Measurements from ENCODE around the gene SGCE.

The SGCE gene

GRCh38 chr7:94679358-94679757 is 23.4 kb upstream of the SGCE start (continued):
- TF ChIP-seq ATF2 (tag by site-specific recombination; IDR thresholded peaks at IDR 0.05; ENCODE audit: low read depth) (no peak), EGR2 (tag by site-specific recombination; IDR thresholded peaks at IDR 0.05; ENCODE audit: low read depth) (no peak), ZNF658 (tag by site-specific recombination; IDR thresholded peaks at IDR 0.05) (no peak), SCRT2 (tag by site-specific recombination; IDR thresholded peaks at IDR 0.05) (no peak), KLF8 (tag by site-specific recombination; IDR thresholded peaks at IDR 0.05) (no peak)

- POLR2A ChIA-PET: no interaction called here
- Histone ChIP-seq H3K4me1 (ENCODE audit: control insufficient read depth, insufficient read depth, low read length) (no peaks in the 10 kb centered on the region), H3K4me3 (ENCODE audit: low read depth, low read length) (no peak overlapping the region), H3K9me3 (ENCODE audit: control insufficient read depth, insufficient read depth, low read depth, low read length) (no peaks in the 10 kb centered on the region), H3K36me3 (ENCODE audit: control insufficient read depth in 2 of 2, insufficient read depth in 1 of 2, low read length in 2 of 2) (no peaks in the 10 kb centered on the region), H3K27ac (ENCODE audit: extremely low read depth, low read depth, low read length) (no peak overlapping the region)
- CTCF ChIA-PET: interaction anchor here (1.1 kb wide), 1 partner anchor 227 kb away, joined by 6 read pairs; no protein-coding TSS in a partner anchor
- TF ChIP-seq ZNF518A (tag by site-specific recombination; conservative IDR thresholded peaks at IDR 0.05; ENCODE audit: low read depth) (no peak), ZNF184 (tag by site-specific recombination; IDR thresholded peaks at IDR 0.05) (no peak), SP3 (tag by site-specific recombination; IDR thresholded peaks at IDR 0.05) (no peak), ZBTB26 (tag by site-specific recombination; optimal IDR thresholded peaks at IDR 0.05) (no peak), ZFP3 (tag by site-specific recombination; IDR thresholded peaks at IDR 0.05; ENCODE audit: low read depth) (no peak), HOXD13 (CRISPR knock-in tag; IDR thresholded peaks at IDR 0.05; ENCODE audit: borderline replicate concordance) (no peak), HOXA7 (CRISPR knock-in tag; IDR thresholded peaks at IDR 0.05; ENCODE audit: borderline replicate concordance) (no peak), ZNF416 (tag by site-specific recombination; IDR thresholded peaks at IDR 0.05) (no peak), KLF7 (tag by site-specific recombination; IDR thresholded peaks at IDR 0.05; ENCODE audit: borderline replicate concordance) (no peak), ZNF596 (tag by site-specific recombination; IDR thresholded peaks at IDR 0.05) (no peak), KLF1 (tag by site-specific recombination; IDR thresholded peaks at IDR 0.05) (no peak), ZNF558 (tag by site-specific recombination; IDR thresholded peaks at IDR 0.05) (no peak), ZNF600 (tag by site-specific recombination; IDR thresholded peaks at IDR 0.05) (no peak), ZNF391 (tag by site-specific recombination; IDR thresholded peaks at IDR 0.05; ENCODE audit: borderline replicate concordance, low read depth) (no peak), ZNF768 (tag by site-specific recombination; IDR thresholded peaks at IDR 0.05) (no peak), ZNF366 (tag by site-specific recombination; conservative IDR thresholded peaks at IDR 0.05) (no peak), ZNF777 (tag by site-specific recombination; IDR thresholded peaks at IDR 0.05; ENCODE audit: borderline replicate concordance) (no peak)
These were observed 20.5 kb upstream of the SGCE start for GRCh38 chr7:94676431-94676830.

Data from HEK293 (cell line).